Calu3 (cell line): ENCODE data around the gene IL22RA1. TPM values are rescaled to one million over a fixed set of nuclear protein-coding genes. Genes with fewer than 3 reads are reported as not detected.

Experiments used
- BruUV-seq: library from RNA; stranded (reverse); fragments of 400-500 nt; replicated peaks from 2 replicates; lab custom pipeline; 2021; lab: Mats Ljungman, UMichigan
- CTCF ChIA-PET: fragments of 300-600 bp; sonication (Branson Sonifier 250); formaldehyde crosslinking; loops from one replicate; lab custom pipeline; 2022; ENCODE audit warnings: antibody characterized with exemption; lab: Charles Lee
- DNase-seq: peaks from one replicate; pipeline ENCODE4 v3.0.0; 2022
- H3K27ac Mint-ChIP-seq: one replicate; pipeline ENCODE4 v1.8.0; 2022; ENCODE audit warnings: mixed read lengths; ENCODE audit not compliant: unreplicated experiment
- H3K27me3 Mint-ChIP-seq: one replicate; pipeline ENCODE4 v1.8.0; 2022; ENCODE audit warnings: mixed read lengths; ENCODE audit not compliant: unreplicated experiment
- H3K36me3 Mint-ChIP-seq: one replicate; pipeline ENCODE4 v1.8.0; 2022; ENCODE audit warnings: mild to moderate bottlenecking, moderate library complexity, mixed read lengths; ENCODE audit not compliant: insufficient read depth, unreplicated experiment
- H3K4me1 Mint-ChIP-seq: one replicate; pipeline ENCODE4 v1.8.0; 2022; ENCODE audit warnings: mild to moderate bottlenecking, low read depth, mixed read lengths; ENCODE audit not compliant: unreplicated experiment
- H3K4me3 Mint-ChIP-seq: one replicate; pipeline ENCODE4 v1.8.0; 2022; ENCODE audit warnings: mild to moderate bottlenecking, low read depth, moderate library complexity, mixed read lengths; ENCODE audit not compliant: unreplicated experiment
- H3K9me3 Mint-ChIP-seq: one replicate; pipeline ENCODE4 v1.8.0; 2022; ENCODE audit warnings: low read depth, mixed read lengths; ENCODE audit not compliant: unreplicated experiment
- intact Hi-C: fragments of 100-400 bp; cut with micrococcal nuclease; formaldehyde crosslinking; loops from one replicate; pipeline ENCODE4 v1.10.0; 2022; ENCODE audit not compliant: unreplicated experiment
- total RNA-seq: library from RNA; stranded (reverse); gene quantifications from 2 replicates; pipeline ENCODE4 v1.2.3, GENCODE V29; 2022
- TF ChIP-seq, protein P1 (sequence below): fragments of 200-600 bp; IDR thresholded peaks from one replicate; pipeline ENCODE4 v1.8.0; 2022; ENCODE audit warnings: antibody characterized with exemption; ENCODE audit not compliant: unreplicated experiment

IL22RA1 gene
- total RNA-seq, 1 experiment from 2014 or later, result 1.3 TPM

DNA sequence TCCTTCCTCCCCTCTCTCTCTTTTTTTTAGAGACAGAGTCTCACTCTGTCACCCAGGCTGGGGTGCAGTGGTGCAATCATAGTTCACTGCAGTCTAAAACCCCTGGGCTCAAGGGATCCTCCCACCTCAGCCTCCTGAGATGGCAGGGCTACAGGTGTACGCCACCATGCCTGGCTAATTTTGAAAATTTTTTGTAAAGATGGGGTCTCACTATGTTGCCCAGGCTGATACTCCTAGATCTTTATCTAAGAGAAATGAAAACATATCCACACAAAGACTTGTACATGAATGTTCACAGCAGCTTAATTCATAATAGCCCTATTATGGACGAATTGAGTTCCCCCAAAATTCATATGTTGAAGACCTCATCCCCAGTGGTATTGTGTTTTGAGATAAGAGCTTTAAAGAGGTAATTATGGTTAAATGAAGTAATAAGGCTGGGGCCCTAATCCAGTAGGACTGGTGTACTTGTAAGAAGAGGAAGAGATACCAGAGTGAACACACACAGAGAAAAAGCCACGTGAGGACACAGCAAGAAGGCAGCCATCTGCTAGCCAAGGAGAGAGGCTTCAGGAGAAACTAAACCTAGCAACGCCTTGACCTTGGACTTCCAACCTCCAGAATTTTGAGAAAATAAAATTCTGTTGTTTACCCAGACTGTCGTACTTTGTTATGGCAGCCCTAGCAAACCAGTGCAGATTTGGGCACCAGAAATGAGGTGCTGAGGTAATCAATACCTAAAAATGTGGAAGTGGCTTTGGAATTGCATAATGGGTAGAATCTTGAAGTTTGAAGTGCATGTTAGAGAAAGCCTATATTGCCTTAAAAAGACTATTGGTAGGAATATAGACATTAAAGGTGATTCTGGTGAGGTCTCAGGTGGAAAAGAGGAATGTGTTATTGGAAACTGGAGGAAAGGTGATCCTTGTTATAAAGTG is 31.0 kb upstream of the IL22RA1 start:
- DNase-seq, result no peak
- H3K27ac Mint-ChIP-seq, result no peak overlapping the region
- no peaks in the 10 kb centered on the region for H3K9me3 Mint-ChIP-seq
- no TSS peak for BruUV-seq
- H3K4me3 Mint-ChIP-seq, result no peak overlapping the region
- H3K36me3 Mint-ChIP-seq, result no peaks in the 10 kb centered on the region
- H3K27me3 Mint-ChIP-seq, result no peaks in the 10 kb centered on the region
- TF ChIP-seq, protein P1, sequence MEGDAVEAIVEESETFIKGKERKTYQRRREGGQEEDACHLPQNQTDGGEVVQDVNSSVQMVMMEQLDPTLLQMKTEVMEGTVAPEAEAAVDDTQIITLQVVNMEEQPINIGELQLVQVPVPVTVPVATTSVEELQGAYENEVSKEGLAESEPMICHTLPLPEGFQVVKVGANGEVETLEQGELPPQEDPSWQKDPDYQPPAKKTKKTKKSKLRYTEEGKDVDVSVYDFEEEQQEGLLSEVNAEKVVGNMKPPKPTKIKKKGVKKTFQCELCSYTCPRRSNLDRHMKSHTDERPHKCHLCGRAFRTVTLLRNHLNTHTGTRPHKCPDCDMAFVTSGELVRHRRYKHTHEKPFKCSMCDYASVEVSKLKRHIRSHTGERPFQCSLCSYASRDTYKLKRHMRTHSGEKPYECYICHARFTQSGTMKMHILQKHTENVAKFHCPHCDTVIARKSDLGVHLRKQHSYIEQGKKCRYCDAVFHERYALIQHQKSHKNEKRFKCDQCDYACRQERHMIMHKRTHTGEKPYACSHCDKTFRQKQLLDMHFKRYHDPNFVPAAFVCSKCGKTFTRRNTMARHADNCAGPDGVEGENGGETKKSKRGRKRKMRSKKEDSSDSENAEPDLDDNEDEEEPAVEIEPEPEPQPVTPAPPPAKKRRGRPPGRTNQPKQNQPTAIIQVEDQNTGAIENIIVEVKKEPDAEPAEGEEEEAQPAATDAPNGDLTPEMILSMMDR, result no peak
- CTCF ChIA-PET, result no interaction called here
- H3K4me1 Mint-ChIP-seq, result peaks cover 14% of the 10 kb centered on the region
- intact Hi-C loops, result no loop called here

DNA sequence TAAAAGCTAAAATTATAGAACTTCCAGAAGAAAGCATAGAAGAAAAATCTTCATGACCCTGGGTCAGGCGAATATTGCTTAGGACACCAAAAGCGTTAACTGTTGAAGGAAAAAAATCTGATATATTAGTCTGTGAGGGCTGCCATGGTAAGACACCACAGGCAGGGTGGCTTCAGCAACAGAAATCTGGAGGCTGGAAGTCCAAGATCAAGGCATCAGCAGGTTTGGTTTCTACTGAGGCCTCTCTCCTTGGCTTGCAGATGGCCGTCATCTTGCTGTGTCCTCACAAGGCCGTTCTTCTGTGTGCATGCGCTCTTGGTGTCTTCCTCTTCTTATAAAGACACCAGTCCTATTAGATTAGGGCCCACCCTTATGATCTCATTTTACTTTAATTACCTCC is 29.7 kb upstream of the IL22RA1 start:
- no peaks in the 10 kb centered on the region for H3K36me3 Mint-ChIP-seq
- TF ChIP-seq, protein P1, result no peak
- no peaks in the 10 kb centered on the region for H3K27me3 Mint-ChIP-seq
- no peak overlapping the region for H3K27ac Mint-ChIP-seq
- intact Hi-C loops, result no loop called here
- DNase-seq, result no peak
- no peaks in the 10 kb centered on the region for H3K9me3 Mint-ChIP-seq
- peaks cover 14% of the 10 kb centered on the region for H3K4me1 Mint-ChIP-seq
- H3K4me3 Mint-ChIP-seq, result no peak overlapping the region
- BruUV-seq, result no TSS peak
- CTCF ChIA-PET, result no interaction called here

- intact Hi-C loops, result no loop called here
- H3K9me3 Mint-ChIP-seq, result no peaks in the 10 kb centered on the region
- H3K4me3 Mint-ChIP-seq, result no peak overlapping the region
- TF ChIP-seq, protein P1, result no peak
- no peak for DNase-seq
- no peak overlapping the region for H3K27ac Mint-ChIP-seq
- H3K27me3 Mint-ChIP-seq, result no peaks in the 10 kb centered on the region
- H3K36me3 Mint-ChIP-seq, result peaks cover 5% of the 10 kb centered on the region
- BruUV-seq, result no TSS peak
- CTCF ChIA-PET, result no interaction called here
- peaks cover 4% of the 10 kb centered on the region for H3K4me1 Mint-ChIP-seq
Measured at GRCh38 chr1:24169286-24169685, 26.3 kb upstream of the IL22RA1 start.

DNA sequence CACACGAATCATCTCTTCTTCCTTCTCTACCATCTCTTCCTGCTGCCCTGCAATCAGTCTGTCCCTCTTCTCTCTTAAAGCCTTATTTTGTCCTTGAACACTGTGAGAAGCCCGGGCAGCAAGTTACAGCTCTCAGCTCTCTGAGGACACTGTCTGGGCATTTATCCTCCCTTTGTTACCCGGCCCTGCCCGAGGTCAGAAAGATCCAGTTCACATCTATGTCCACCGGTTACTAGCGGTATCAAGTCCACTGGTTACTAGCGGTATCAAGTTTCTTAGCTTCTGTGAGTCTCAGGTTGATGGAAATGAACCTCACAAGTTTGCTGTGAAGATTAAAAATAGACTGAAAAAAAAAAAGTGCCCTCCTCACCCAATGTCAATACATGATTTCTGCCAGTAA is 25.3 kb upstream of the IL22RA1 start:
- Mint-ChIP-seq H3K36me3 (peaks cover 5% of the 10 kb centered on the region), H3K27me3 (no peaks in the 10 kb centered on the region), H3K9me3 (no peaks in the 10 kb centered on the region), H3K27ac (no peak overlapping the region), H3K4me1 (no peaks in the 10 kb centered on the region), H3K4me3 (no peak overlapping the region)
- CTCF ChIA-PET, result no interaction called here
- DNase-seq, result no peak
- BruUV-seq, result no TSS peak
- TF ChIP-seq, protein P1, result no peak
- intact Hi-C loops, result no loop called here
